HG03565 (cell line): Measurements from ENCODE around the gene CANT1.
"Not testable (repeated sequence)": the region's sequence is repeated elsewhere in the genome, so short reads cannot be mapped to it uniquely, and the experiment has no call there.

Experiments used
- ATAC-seq: cut with Tn5 transposase; IDR thresholded peaks from one replicate; pipeline ENCODE4 v1.9.1; 2021; ENCODE audit warnings: mild to moderate bottlenecking, moderate library complexity; ENCODE audit not compliant: unreplicated experiment

Gene CANT1

GRCh38 chr17:78963378-78963777 is 46.2 kb downstream of the CANT1 start:
- ATAC-seq = no peak

- not testable (repeated sequence) for ATAC-seq
Observed at GRCh38 chr17:78962984-78963348, 46.6 kb downstream of the CANT1 start.

GRCh38 chr17:78962345-78962983 is 47.1 kb downstream of the CANT1 start:
- ATAC-seq = no peak

GRCh38 chr17:78961571-78961970 is 48.0 kb downstream of the CANT1 start:
- ATAC-seq = no peak

GRCh38 chr17:78960928-78961327 is 48.6 kb downstream of the CANT1 start:
- no peak for ATAC-seq

GRCh38 chr17:78959803-78960202 is 49.8 kb downstream of the CANT1 start:
- no peak for ATAC-seq

- ATAC-seq = no peak
Observed at GRCh38 chr17:78958641-78959127, 50.9 kb downstream of the CANT1 start.

GRCh38 chr17:78957128-78957527 is 52.4 kb downstream of the CANT1 start:
- ATAC-seq = no peak

- no peak for ATAC-seq
Observed at GRCh38 chr17:78956254-78956653, 53.3 kb downstream of the CANT1 start.

- no peak for ATAC-seq
Observed at GRCh38 chr17:78954684-78955083, 54.9 kb downstream of the CANT1 start.

GRCh38 chr17:78953356-78954350 is 55.9 kb downstream of the CANT1 start:
- ATAC-seq = no peak

- ATAC-seq = no peak
Observed at GRCh38 chr17:78952706-78953105, 56.9 kb downstream of the CANT1 start.

- no peak for ATAC-seq
Observed at GRCh38 chr17:78951967-78952551, 57.5 kb downstream of the CANT1 start.

- no peak for ATAC-seq
Observed at GRCh38 chr17:78950870-78951269, 58.7 kb downstream of the CANT1 start.

GRCh38 chr17:78947235-78948149 is 62.1 kb downstream of the CANT1 start:
- no peak for ATAC-seq

GRCh38 chr17:78946631-78947030 is 62.9 kb downstream of the CANT1 start:
- ATAC-seq = no peak

- ATAC-seq = no peak
Observed at GRCh38 chr17:78946131-78946530, 63.4 kb downstream of the CANT1 start.

- not testable (repeated sequence) for ATAC-seq
Observed at GRCh38 chr17:78945455-78945854, 64.1 kb downstream of the CANT1 start.

- ATAC-seq = no peak
Observed at GRCh38 chr17:78944956-78945355, 64.6 kb downstream of the CANT1 start.

- ATAC-seq = no peak
Observed at GRCh38 chr17:78944026-78944425, 65.5 kb downstream of the CANT1 start.
